Panc1 (cell line): ENCODE measurements around the gene ALX4.

Experiments used
- CTCF ChIP-seq: fragments of 450-650 bp; IDR thresholded peaks from 2 replicates; pipeline ENCODE4 v1.5.1; 2017; ENCODE audit warnings: mild to moderate bottlenecking
- REST ChIP-seq, 2 experiments: IDR thresholded peaks; 2 replicates each; pipeline ENCODE4 v1.6.1; 2011 to 2012; ENCODE audit warnings: low read depth in 2 of 2, control low read depth in 1 of 2, low read length in 1 of 2, mild to moderate bottlenecking in 1 of 2, moderate library complexity in 1 of 2; ENCODE audit not compliant: insufficient read depth in 1 of 2
- TCF7L2 ChIP-seq: IDR thresholded peaks from 2 replicates; pipeline ENCODE4 v1.6.1; 2011; ENCODE audit warnings: mild to moderate bottlenecking, low read depth, low read length, inconsistent platforms

GRCh38 chr11:44286268-44286880 is 23.6 kb downstream of the ALX4 start:
- TF ChIP-seq CTCF (peak; percentile 94), TCF7L2 (no peak), REST (IDR thresholded peaks at IDR 0.05; ENCODE audit: insufficient read depth in 1 of 2, low read depth in 2 of 2, low read length in 1 of 2) (no peak)
